Measurements from ENCODE around the gene TIMM22. TPM values are rescaled to one million over a fixed set of nuclear protein-coding genes. Genes with fewer than 3 reads are reported as not detected.

Gene TIMM22
- total RNA-seq: 14.6 TPM
- 17.3 TPM for polyA plus RNA-seq (ENCODE audit: insufficient read depth, low read depth, low replicate concordance)
- long read RNA-seq, donor 1, transcript TIMM22-201 (4 exons, 3,194 nt): major isoform, 15 of 15 reads
- long read RNA-seq, donor 1, partial matches to known transcripts: 0 of 15 reads
- long read RNA-seq, donor 1, other reads (novel, unspliced or antisense): 0 of 15 reads
- long read RNA-seq, donor 2, transcript TIMM22-201 (4 exons, 3,194 nt): major isoform, 7 of 26 reads
- long read RNA-seq, donor 2, partial matches to known transcripts: 19 of 26 reads
- long read RNA-seq, donor 2, other reads (novel, unspliced or antisense): 0 of 26 reads
- long read RNA-seq, donor 3, transcript TIMM22-201 (4 exons, 3,194 nt): major isoform, 21 of 31 reads
- long read RNA-seq, donor 3, partial matches to known transcripts: 10 of 31 reads
- long read RNA-seq, donor 3, other reads (novel, unspliced or antisense): 0 of 31 reads
- long read RNA-seq, donor 4, transcript TIMM22-201 (4 exons, 3,194 nt): major isoform, 12 of 12 reads
- long read RNA-seq, donor 4, partial matches to known transcripts: 0 of 12 reads
- long read RNA-seq, donor 4, other reads (novel, unspliced or antisense): 0 of 12 reads
- long read RNA-seq, donor 5, partial matches to known transcripts: 0 of 2 reads
- long read RNA-seq, donor 5, other reads (novel, unspliced or antisense): 0 of 2 reads
- long read RNA-seq, donor 6, transcript TIMM22-201 (4 exons, 3,194 nt): major isoform, 7 of 14 reads
- long read RNA-seq, donor 6, partial matches to known transcripts: 7 of 14 reads
- long read RNA-seq, donor 6, other reads (novel, unspliced or antisense): 0 of 14 reads
- long read RNA-seq, donor 7, transcript TIMM22-201 (4 exons, 3,194 nt): major isoform, 37 of 42 reads
- long read RNA-seq, donor 7, partial matches to known transcripts: 0 of 42 reads
- long read RNA-seq, donor 7, other reads (novel, unspliced or antisense): 5 of 42 reads
- long read RNA-seq, donor 8, transcript TIMM22-201 (4 exons, 3,194 nt): major isoform, 17 of 22 reads
- long read RNA-seq, donor 8, partial matches to known transcripts: 5 of 22 reads
- long read RNA-seq, donor 8, other reads (novel, unspliced or antisense): 0 of 22 reads
- long read RNA-seq, donor 9, transcript TIMM22-201 (4 exons, 3,194 nt): major isoform, 6 of 6 reads
- long read RNA-seq, donor 9, partial matches to known transcripts: 0 of 6 reads
- long read RNA-seq, donor 9, other reads (novel, unspliced or antisense): 0 of 6 reads
- long read RNA-seq, donor 10, transcript TIMM22-201 (4 exons, 3,194 nt): major isoform, 12 of 12 reads
- long read RNA-seq, donor 10, partial matches to known transcripts: 0 of 12 reads
- long read RNA-seq, donor 10, other reads (novel, unspliced or antisense): 0 of 12 reads

DNA sequence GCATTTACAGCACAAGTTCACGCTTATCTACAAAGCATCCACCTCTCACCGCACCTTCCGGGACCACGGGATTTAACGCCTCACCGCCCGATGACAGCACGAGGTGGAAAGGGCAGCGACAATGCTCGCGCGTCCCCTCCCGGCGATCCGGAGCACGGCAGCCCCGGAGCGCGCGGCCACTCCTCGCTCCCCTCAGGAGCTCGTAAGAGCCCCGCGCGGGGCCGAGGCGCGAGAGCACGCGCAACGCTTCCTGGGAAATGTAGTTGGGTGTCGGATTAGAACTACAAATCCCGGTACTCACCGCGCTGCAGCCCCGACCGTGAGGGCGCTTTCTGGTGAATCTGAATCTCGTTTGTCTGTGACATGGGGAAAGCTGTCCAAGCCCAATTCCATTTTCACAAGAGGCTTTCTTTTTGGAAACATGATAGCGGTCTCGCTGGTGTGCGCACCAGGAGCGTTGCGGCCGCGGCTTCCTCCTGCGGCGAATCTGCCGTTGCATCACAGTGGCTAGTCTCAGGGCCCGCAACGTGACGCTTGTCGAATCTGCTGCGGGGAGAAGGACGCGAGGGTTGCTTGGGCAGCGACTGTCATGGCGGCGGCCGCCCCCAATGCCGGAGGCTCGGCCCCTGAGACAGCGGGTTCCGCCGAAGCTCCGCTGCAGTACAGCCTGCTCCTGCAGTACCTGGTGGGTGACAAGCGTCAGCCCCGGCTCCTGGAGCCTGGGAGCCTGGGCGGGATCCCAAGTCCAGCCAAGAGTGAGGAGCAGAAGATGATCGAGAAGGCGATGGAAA lies at the start of gene TIMM22:
TSS of gene TIMM22 (plus strand) at position 576 of the 791 bp plus-strand sequence. CDS start at position 590, 14 bp downstream.
- peak within 1 kb of the TSS; percentile 95 to 97 (median 97) for H3K4me3 ChIP-seq (ENCODE audit: low read length in 3 of 3)
- intact Hi-C loops (cut with DNase I): no loop called here
- peaks cover 0 to 14% (median 12%) of the 10 kb centered on the region in 3 donors for H3K4me1 ChIP-seq (ENCODE audit: control insufficient read depth in 2 of 3, insufficient read depth in 2 of 3, low read depth in 1 of 3, low read length in 3 of 3)
- H3K9me3 ChIP-seq (ENCODE audit: control insufficient read depth in 2 of 3, insufficient read depth in 1 of 3, low read length in 3 of 3): no peaks in the 10 kb centered on the region
- H3K27ac ChIP-seq (ENCODE audit: low read depth in 2 of 2, low read length in 2 of 2): peak within 1 kb of the TSS; percentile 92 to 93
- H3K9ac ChIP-seq (ENCODE audit: low read length in 3 of 3): peak within 1 kb of the TSS; percentile 96 to 98 (median 97)
- no peak for FAIRE-seq
- DNase-seq: peak; percentile 96 to 99 (median 97)
- peaks cover 2 to 22% (median 4%) of the 10 kb centered on the region in 3 donors for H3K36me3 ChIP-seq (ENCODE audit: control insufficient read depth in 2 of 3, insufficient read depth in 3 of 3, low read length in 3 of 3)
- no peaks in the 10 kb centered on the region for H3K27me3 ChIP-seq (ENCODE audit: control insufficient read depth, insufficient read depth, low read length)
- peak; percentile 82 for TF ChIP-seq CTCF (IDR thresholded peaks at IDR 0.05; ENCODE audit: borderline replicate concordance, extremely low read depth, insufficient read depth)

DNA sequence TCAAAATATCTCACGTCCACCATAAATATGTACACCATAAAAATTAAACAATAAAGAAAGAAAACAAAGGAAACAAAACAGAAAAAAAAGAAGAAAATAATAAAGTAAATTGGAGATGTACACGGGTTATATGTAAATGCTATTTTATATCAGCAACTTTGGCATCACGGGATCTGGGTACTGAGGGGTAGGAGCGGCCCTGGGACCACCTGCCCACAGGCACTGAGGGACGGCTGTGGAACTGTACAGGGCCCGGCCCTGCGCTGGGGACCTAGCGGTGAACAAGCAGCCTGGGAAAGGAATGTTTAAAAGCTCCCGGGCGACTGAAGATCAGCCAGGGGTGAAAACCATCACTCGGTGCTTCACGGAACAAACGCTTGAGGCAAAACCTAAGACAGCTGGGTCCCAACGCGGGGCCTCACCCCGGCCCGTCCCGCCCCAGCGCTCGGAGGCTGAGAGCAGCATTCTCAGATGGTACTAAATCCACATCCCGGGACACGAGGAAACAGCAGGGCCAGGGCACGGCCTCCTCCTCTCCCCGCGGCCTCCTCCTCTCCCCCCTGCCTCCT lies 48.6 kb upstream of the TIMM22 start:
- H3K4me1 ChIP-seq (ENCODE audit: control insufficient read depth in 2 of 3, insufficient read depth in 2 of 3, low read depth in 1 of 3, low read length in 3 of 3): peaks cover 0 to 3% (median 0%) of the 10 kb centered on the region in 3 donors
- FAIRE-seq: no peak
- H3K36me3 ChIP-seq (ENCODE audit: control insufficient read depth in 2 of 3, insufficient read depth in 3 of 3, low read length in 3 of 3): no peaks in the 10 kb centered on the region
- H3K27me3 ChIP-seq (ENCODE audit: control insufficient read depth, insufficient read depth, low read length): no peaks in the 10 kb centered on the region
- intact Hi-C loops (cut with DNase I): no loop called here
- H3K27ac ChIP-seq (ENCODE audit: low read depth in 2 of 2, low read length in 2 of 2): no peak overlapping the region
- peak; percentile 68 to 86 (median 76) for DNase-seq
- H3K9ac ChIP-seq (ENCODE audit: low read length in 3 of 3): no peak overlapping the region
- H3K9me3 ChIP-seq (ENCODE audit: control insufficient read depth in 2 of 3, insufficient read depth in 1 of 3, low read length in 3 of 3): no peaks in the 10 kb centered on the region
- no peak for TF ChIP-seq CTCF (IDR thresholded peaks at IDR 0.05; ENCODE audit: borderline replicate concordance, extremely low read depth, insufficient read depth)
- no peak overlapping the region for H3K4me3 ChIP-seq (ENCODE audit: low read length in 3 of 3)

All from kidney (tissue), 22 donors.